DMS 273 treated with DMSO at 0.1 percent for 48 hours (cell line): ENCODE results near the gene MPPE1.
"Not testable (repeated sequence)": the region's sequence is repeated elsewhere in the genome, so short reads cannot be mapped to it uniquely, and the experiment has no call there.

ENCODE experiments used
- DNase-seq: peaks from one replicate; lab custom pipeline; 2025; lab: John Stamatoyannopoulos, UW

Gene MPPE1, protein sequence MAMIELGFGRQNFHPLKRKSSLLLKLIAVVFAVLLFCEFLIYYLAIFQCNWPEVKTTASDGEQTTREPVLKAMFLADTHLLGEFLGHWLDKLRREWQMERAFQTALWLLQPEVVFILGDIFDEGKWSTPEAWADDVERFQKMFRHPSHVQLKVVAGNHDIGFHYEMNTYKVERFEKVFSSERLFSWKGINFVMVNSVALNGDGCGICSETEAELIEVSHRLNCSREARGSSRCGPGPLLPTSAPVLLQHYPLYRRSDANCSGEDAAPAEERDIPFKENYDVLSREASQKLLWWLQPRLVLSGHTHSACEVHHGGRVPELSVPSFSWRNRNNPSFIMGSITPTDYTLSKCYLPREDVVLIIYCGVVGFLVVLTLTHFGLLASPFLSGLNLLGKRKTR

DNA sequence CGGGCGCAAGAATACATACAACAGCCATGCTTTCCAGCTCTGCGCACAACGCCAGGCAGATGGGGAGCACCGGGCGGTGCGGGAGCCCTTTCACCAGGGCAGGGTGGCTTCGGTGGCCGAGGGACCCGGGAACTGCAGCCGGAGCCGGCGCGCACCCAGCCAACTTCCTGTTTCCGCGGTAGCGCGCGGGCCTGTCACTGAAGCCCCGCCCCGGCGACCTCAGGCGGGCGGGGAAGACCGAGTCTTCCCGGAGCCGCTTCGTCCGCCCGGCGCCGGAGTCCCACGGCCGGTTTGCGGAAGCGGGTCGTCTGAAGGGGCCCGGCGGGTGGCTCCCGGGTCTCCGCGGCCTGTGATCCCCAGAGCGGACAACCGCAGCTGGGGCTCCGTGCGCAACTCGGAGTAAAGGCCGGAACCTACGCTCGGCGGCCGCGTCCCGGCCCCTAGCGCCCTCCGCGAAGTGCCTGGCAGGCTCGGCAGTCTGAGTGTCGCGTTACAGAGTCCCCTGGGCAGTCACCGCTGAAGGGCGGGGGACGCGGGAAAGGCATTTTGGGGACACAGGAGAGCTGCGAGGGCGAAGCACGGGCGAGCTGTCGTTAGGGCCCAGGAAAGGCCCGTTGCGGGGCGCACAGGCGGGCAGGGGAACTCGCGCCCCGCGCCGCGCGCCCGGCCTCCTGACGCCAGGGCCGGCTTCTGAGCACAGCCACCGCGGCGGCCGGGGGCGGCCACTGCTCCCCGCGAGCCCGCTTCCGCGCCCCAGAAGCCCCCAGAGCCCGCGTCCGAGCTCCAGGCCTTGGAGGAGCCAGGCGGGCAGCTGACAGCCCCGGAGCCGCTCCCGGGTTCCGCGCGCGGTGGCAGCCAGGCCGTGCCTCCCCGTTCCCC lies at the start of gene MPPE1:
Gene MPPE1 (minus strand): TSS at position 136 of the 879 bp plus-strand sequence. CDS start 11,053 bp downstream, outside the sequence.
- DNase-seq = peak; percentile 65

DNA sequence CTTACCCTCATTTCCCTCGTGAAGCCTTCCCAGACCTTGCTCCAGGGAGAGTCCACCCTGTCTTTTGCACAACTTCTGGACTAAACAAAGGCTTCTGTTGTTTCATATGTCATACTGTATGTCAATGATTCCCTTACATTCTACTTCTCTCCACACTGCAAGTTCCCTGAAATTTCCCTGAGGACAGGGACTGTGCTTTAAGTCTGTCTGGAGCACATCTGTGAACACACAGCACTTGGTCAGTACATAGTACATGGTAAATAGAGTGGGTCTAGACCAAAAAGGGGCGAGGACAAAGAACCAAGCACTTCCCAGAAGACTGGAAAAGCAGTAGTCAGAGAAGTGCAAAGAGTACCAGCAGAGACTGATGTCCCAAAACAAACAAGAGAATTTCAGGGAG lies 49.5 kb upstream of the MPPE1 start:
- no peak for DNase-seq

DNA sequence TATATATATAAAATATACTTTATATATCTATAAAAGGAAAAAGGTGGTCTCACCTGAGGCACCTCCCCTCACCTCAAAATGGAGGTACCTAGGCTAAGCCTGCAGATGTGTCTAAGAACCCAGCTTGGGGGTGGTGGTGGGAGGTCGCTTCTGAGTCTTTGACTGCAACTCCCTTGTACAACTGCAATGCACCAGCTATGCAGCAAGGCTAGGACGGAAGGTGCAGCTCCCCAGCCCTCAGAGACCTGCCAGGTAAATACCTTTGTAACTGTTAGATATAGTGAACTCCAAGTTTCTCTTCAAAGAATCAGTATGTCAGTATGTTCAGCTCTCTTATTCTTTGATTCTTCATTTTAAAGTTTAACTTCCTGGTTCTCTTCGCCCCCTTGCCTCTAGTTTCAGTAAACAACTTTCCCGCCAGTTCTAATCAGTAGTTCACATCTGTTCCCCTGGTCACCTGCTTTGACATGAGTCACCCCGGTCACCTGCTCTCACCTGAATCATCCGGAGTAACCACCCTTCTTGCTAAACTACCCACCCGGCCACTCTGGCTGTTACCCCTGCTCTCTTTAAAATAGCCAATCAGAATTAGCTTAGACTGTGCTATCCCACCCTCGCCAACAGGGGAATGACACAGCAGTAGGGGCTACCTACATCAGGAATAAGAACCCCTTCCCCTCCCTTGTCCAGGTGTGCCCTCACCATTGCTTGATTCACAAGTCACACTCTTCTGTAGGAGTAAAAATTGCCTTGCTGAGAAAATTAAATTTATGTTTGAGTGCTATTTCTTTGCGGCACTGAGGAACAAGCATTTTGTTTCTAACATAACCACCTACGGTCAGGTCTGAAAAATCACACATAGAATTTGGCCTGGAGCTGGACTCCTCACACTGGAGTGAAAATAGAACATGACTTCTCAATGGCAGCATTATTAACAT lies 48.5 kb upstream of the MPPE1 start:
- DNase-seq = no peak

DNA sequence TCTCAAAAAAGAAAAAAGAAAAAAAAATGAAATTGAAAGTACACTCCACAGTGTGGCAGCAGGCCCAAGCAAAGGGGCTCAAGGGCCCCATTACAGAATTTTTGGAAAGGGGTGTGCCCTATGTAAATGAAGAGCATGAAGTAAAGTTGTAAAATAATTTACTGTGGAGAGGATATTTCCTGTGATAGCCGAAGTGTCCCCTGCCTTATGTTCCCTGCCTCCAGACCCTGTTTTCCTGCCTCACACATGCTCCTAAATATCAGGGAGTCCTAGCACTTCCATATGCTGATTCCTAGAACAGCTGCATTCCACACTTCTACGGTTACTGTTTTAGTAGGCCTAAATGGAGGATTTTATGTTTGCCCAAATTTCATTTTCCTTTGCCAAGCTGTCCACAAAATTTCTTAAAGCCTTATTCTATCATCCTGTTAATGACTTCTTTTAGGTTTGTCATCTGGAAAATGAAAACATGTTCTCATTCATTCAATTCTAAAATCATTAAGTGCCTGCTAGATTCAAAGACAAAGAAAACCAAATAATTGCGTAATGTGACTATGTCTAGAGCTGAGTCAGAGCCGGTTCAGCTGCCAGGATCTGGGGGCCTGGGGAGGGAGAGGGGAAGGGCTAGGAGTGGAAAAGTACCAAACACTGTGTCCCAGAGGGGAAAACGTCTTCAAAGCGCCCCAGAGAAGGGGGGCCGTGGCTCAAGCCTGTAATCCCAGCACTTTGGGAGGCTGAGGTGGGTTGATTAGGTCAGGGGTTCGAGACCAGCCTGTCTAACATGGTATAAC lies 47.3 kb upstream of the MPPE1 start:
- peak; percentile 66 for DNase-seq

DNA sequence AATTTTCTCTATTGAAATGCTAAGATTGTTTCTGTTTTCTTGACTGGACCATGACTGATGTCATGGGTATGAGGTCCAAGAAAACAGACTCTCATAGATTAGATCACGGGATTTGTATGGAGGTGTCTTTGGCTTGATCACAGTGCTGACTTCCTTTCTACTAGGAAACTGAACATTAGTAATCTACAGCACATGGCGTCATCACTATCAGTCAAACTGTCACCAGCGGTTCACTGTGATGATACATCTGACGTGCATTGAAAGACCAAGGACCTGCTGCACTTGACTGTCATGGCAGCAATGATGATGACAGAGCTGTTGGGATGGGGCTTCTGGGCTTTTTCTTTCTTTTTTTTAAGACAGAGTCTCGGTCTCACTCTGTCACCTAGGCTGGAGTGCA lies 45.0 kb upstream of the MPPE1 start:
- no peak for DNase-seq

DNA sequence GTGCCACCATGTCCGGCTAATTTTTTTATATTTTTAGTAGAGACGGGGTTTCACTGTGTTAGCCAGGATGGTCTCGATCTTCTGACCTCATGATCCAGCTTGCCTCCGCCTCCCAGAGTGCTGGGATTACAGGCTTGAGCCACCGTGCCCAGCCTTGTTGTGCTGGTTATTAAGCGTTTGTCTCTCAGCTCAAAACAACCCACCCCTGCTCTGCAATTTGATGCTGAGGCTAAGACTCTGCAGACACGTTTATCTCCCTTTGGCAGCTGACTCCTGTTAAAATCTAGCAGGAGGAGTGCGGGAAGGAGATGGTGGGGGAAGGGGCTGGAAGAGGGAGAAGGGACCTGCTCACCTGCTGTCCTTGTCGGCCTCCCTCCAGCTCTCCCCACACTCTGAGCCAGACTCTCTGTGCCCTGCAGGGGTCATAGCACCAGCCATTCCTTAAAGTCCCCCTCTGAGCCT lies 43.3 kb upstream of the MPPE1 start:
- peak; percentile 18 for DNase-seq

DNA sequence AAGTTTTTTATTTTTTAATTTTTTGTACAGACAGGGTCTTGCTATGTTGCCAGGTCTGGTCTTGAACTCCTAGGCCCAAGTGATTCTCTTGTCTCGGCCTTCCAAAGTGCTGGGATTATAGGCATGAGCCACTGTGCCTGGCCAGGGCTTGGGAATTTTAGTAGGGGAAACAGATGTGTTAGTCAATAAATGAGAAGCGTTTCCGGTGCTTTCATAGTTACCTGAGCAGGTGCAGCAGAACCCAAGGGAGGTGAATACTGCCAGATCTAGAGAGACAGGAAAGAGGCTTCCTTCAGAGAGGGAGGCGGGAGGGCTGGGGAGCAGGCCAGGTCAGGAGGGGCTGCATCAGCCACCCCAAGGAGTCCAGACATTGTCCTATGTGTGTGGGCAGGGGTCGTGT lies 42.7 kb upstream of the MPPE1 start:
- DNase-seq = no peak

DNA sequence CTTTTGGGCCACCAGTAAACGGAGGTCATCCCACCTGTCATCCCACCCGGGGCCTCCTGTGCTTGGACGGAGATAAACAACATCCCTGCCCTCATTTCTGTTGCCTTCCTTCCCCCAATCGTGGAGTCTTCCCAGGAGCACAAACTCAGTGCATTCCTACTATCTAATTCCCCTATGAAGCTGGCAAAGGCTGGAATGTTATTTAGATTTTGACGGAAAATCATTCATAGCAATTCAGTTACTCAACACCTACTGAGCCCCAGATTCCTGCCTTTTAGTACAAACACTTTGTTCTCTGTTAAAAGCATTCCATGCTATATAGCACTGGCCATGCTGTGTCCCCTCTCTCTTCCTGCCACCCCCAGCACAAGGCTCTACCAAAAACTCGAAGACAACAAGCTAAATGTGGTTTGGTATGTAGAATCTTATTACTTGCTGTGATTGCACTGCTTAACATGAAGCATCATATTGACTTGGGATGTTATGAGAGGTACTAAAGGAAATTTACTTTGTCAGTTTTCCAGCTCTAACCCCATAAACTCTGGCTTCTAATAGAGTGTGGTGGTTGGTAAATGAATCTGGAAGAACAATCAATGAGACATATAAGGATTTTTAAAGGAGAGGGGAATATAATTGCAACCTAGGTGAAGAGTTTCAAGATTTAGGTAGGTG lies 40.9 kb upstream of the MPPE1 start:
- DNase-seq = no peak

DNA sequence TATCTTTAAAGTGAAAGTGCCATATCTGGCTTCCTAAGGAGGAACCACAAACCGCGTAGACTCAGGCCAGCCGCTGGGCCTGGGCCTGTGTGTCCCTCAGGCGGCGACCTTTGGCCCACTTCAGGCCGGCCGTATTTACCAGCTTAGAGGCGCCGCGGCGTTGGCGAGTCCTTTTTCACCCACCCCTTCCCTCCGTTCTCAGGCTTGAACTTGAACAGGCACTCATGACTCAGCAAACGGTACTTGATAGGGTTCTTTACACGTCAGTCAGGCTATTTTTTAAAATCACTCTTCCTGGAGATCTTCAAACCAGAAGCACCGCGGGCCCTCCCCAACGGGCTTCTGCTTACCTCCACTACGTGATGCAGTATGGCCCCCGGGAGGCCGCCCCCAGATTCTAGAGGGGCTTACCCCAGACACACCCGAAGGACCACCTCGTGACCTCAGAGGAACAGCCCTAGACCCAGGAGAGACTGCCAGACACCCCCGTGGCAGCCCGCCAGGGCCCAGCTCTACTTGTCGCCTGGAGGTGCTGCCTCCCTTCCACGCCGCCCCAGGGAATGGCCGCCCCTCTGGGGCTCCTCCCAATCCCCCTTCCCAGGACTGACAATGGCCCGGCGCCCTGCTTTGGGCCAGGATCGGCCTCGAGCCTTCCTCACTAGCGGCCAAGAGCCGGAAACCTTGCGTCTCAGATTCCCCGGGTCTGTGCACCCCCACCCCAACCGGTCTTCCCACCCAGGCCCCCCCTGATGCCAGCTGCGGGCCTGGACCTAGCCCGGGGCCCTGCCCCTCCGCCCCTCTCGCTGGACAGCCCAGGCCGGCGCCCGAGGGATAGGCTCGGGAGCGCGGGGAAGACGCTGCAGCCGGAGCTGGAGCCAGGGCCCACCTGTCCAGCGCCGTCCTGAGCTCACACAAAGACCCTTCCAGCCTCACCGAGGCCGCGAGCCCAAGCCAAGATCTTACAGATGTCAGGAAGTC lies 39.4 kb upstream of the MPPE1 start:
- peak; percentile 47 for DNase-seq

DNA sequence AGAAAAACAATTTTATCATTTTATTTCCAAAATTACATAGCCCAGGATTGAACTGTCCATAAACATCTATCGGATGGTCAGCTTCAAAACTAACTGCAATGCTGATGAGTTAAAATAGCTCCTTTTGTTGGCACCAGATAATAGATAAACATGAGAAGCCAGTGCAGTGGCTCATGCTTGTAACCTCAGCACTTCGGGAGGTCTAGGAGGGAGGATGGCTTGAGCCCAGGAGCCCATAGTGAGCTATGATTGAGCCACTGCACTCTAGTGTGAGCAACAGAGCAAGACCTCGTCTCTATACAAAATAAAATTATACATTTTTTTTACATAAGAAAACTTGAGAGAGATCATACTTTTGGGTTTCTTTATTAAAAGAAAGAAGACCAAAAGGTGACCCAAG lies 38.6 kb upstream of the MPPE1 start:
- DNase-seq = no peak

DNA sequence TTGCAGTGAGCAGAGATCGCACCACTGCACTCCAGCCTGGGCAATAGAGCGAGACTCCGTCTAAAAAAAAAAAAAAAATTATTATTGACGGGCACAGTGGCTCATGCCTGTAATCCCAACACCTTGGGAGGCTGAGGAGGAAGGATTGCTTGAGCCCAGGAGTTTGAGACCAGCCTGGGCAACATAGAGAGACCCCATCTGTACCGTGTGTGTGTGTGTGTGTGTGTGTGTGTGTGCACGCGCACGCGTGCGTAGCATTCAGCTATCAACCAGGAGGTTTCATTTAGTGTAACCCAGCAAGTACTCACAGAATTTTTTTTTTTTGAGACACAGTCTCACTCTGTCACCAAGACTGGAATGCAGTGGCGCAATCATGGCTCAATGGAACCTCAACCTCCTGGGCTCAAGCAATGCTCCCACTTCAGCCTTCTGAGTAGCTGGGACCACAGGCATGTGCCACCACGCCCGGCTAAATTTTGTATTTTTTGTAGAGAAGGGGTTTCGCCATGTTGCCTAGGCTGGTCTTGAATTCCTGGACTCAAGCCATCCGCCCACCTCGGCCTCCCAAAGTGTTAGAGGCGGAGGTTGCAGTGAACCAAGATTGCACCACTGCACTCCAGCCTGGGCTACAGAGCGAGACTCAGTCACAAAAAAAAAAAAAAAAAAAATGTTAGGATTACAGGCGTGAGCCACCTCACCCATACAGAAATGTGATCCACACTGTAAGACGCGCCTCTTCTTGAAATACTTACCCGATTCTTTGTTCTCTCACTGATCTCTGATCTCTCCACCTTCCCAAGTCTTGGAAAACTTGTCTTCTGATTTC lies 37.9 kb upstream of the MPPE1 start:
- not testable (repeated sequence) for DNase-seq

DNA sequence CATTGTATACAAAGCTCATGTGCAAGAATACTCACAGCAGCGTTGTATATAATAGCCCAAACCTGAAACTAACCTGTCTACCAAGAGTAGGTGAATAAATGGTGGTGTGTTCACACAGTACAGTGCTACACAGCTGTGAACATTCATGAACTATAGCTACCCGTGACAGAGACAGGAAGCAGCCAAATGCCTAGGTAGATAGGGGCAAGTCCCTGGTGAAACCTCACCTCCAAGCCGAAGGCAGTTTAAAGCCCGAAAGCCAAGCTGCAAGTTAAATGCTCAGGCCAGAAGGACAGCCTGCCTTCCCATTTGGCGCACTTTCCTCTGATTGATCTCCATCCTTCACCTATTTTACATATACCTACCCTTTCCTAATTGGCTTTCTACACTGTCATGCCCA lies 36.7 kb upstream of the MPPE1 start:
- no peak for DNase-seq

DNA sequence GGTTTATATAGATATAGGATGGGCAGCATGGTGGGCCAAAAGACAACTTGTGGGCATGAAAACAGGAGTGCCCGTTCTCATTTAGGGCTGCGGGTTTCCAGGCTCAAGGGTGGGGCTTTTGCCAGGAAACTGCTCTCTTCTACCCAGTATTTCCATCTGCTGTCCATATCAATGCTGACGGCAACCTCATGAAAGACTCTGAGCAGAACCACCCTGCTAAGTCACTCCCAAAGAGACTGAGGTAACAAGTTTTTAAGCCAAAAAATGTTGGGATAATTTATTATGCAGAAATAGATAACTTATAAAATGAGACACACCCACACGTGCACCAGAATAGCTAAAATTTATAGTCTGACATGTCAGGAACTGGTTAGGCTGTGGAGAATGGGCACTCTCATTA lies 36.1 kb upstream of the MPPE1 start:
- no peak for DNase-seq

DNA sequence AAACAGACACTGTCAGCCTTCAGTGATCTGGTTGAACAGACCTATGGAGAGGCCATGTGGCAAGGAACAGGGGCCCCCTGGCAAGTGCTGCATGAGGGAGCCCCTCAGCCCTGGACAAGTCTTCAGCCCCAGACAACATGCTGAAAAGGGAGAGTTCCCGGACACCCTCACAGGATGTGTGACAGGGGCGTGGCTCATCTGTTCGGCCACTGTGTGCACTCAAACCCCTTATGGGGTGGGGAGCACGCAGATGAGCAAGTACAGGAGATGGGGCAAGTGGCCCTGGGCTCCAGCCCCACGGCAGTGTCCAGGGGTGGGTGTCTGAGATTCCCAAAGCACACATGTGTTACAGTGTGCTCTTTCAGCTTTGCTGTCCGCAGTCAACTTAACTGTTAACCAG lies 35.4 kb upstream of the MPPE1 start:
- no peak for DNase-seq

DNA sequence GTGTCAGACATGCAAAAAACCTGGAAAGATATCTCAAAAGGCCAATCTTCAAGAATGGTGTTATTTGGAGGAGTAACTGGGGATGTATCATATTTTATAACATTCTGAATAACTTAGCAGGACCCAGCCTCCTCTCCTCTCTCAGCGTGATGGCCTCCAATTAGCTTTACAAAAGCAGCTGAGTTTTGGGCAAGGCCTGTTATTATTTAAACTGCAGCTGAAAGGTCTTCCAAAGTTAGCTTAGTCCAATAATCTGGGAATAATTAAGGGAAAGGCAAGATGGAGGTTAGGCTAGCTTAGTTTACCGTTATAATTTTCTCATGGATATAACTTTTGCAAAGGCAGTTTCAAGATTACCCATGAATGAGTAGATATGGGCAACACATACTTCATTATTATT lies 32.8 kb upstream of the MPPE1 start:
- no peak for DNase-seq

DNA sequence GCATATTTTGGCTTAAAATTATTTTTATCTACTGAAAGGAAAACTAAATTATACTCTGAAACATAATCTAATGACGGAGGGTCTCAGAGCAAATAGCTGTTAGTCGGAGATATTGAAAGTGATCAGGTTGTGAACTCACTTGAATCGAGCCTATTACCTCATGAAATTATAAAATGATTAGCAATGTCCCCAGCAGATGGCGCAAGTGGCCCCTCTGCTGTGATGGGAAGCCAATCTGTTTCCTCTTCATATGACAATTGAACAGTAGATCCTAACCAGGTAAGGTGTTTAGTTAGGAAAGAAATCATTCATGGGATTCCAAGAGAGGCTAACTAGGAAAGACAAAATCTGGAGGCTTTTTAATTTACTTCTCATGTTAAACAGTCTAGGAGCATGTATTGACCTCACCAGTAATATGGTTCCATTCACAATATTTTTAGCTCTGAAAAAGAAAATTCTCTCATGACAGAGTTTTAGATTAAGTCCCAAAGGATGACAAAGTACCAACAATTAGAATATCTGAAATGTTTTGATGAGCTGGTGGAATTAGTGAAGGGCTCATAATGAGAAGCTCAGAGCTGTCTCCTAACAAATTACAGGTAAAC lies 29.9 kb upstream of the MPPE1 start:
- peak; percentile 42 for DNase-seq

DNA sequence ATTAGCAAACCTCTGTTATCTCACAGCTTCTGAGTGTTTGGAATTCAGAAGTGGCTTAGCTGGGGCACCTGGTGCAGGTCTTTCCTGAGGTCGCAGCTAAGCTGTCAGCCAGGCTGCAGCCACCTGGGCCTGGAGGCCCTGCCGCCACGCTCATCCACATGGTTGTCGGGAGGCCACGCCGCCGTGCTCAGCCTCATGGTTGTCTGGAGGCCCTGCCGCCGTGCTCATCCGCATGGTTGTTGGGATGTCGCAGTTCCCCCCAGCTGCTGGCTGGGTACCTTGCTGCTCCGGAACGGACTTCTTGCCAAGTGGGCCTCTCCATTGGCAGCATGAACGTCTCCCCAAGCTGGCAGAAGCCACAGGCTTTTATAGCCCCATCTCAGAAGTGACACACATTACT lies 24.3 kb upstream of the MPPE1 start:
- DNase-seq = no peak

DNA sequence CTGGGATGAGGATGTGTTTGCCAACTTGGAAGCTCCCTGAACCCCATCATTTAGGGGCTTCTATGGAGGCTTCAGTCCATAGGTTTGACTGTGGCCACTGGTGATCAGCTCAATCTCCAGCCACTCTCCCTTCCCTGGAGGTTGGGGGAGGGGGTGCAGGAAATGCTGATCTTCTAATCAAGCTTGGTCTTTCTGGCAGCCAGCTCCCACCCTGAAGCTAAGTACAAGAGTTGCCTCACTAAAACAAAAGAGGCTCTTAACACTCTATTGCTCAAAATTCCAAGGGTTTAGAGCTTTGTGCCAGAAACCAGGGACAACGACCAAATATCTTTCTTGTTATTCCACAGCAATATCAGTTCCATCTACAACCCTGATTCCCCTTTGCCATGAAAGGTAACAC lies 19.4 kb upstream of the MPPE1 start:
- DNase-seq = no peak
